Mucosa of rectum (tissue), 2 donors: ENCODE results near the gene CLDN20.

ENCODE experiments used
- H3K27ac ChIP-seq, 2 donors: one replicate each; pipeline ENCODE4 v1.7.0; 2013; ENCODE audit warnings: inconsistent platforms in 2 of 2, low read depth in 2 of 2, low read length in 2 of 2
- H3K27me3 ChIP-seq, 2 donors: one replicate each; pipeline ENCODE4 v1.7.0; 2013; ENCODE audit warnings: low read length in 2 of 2; ENCODE audit not compliant: control insufficient read depth in 2 of 2, insufficient read depth in 2 of 2
- H3K36me3 ChIP-seq, 2 donors: one replicate each; pipeline ENCODE4 v1.7.0; 2013; ENCODE audit warnings: low read length in 2 of 2; ENCODE audit not compliant: control insufficient read depth in 2 of 2, insufficient read depth in 2 of 2
- H3K4me1 ChIP-seq, 2 donors: one replicate each; pipeline ENCODE4 v1.7.0; 2013; ENCODE audit warnings: low read length in 2 of 2, mild to moderate bottlenecking in 1 of 2; ENCODE audit not compliant: control insufficient read depth in 2 of 2, insufficient read depth in 2 of 2
- H3K4me3 ChIP-seq, 2 donors: one replicate each; pipeline ENCODE4 v1.7.0; 2013; ENCODE audit warnings: low read length in 2 of 2
- H3K9ac ChIP-seq, 2 donors: one replicate each; pipeline ENCODE4 v1.7.0; 2013; ENCODE audit warnings: low read length in 2 of 2, low read depth in 1 of 2, mild to moderate bottlenecking in 1 of 2
- H3K9me3 ChIP-seq, 2 donors: one replicate each; pipeline ENCODE4 v1.7.0; 2013; ENCODE audit warnings: low read length in 2 of 2; ENCODE audit not compliant: control insufficient read depth in 2 of 2
- donor health status: healthy.
- donor health status: Normal muscosa, but diverticular disease.

The CLDN20 gene

DNA sequence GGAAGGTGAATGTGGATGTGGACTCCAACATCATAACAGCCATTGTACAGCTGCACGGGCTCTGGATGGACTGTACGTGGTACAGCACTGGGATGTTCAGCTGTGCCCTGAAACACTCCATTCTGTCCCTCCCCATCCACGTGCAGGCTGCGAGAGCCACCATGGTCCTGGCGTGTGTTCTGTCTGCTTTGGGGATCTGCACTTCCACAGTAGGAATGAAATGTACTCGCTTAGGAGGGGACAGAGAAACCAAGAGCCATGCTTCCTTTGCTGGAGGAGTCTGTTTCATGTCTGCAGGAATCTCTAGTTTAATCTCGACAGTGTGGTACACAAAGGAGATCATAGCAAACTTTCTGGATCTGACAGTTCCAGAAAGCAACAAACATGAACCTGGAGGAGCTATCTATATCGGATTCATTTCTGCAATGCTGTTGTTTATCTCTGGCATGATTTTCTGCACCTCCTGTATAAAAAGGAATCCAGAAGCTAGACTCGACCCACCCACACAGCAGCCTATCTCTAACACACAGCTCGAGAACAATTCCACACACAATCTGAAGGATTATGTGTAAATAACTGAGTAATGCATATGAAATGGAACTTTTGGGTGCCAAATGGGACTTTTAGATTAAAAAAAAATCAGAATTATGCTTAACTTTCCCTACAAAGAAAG lies 12.1 kb downstream of the CLDN20 start:
- Histone ChIP-seq H3K36me3 (peaks cover 9 to 11% of the 10 kb centered on the region in 2 donors), H3K9ac (no peak overlapping the region), H3K27me3 (no peaks in the 10 kb centered on the region), H3K9me3 (no peaks in the 10 kb centered on the region), H3K27ac (peak overlapping the region in 1 of 2 donors; percentile 29), H3K4me3 (no peak overlapping the region), H3K4me1 (peaks cover 0 to 7% of the 10 kb centered on the region in 2 donors)

DNA sequence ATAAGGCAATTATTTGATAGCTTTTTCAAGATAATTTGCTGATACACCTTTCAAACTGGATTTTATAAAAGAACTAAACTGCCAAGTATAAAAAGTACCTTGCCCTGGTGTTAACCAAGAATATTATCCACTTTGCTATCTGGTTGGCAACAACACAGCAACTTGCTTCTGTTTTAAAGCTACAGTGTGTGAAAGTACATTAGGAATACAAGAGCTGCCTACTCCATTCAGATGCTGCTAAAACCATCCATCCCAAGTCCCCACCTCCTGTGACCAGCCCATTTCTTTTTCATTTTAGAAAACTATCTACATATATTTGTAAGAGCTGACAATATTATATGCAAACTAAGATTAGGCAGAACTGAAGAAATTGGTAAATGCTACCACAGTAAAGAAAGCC lies 12.8 kb downstream of the CLDN20 start:
- Histone ChIP-seq H3K36me3 (peaks cover 9 to 11% of the 10 kb centered on the region in 2 donors), H3K4me3 (no peak overlapping the region), H3K4me1 (peaks cover 0 to 7% of the 10 kb centered on the region in 2 donors), H3K27ac (no peak overlapping the region), H3K27me3 (no peaks in the 10 kb centered on the region), H3K9ac (no peak overlapping the region), H3K9me3 (no peaks in the 10 kb centered on the region)

DNA sequence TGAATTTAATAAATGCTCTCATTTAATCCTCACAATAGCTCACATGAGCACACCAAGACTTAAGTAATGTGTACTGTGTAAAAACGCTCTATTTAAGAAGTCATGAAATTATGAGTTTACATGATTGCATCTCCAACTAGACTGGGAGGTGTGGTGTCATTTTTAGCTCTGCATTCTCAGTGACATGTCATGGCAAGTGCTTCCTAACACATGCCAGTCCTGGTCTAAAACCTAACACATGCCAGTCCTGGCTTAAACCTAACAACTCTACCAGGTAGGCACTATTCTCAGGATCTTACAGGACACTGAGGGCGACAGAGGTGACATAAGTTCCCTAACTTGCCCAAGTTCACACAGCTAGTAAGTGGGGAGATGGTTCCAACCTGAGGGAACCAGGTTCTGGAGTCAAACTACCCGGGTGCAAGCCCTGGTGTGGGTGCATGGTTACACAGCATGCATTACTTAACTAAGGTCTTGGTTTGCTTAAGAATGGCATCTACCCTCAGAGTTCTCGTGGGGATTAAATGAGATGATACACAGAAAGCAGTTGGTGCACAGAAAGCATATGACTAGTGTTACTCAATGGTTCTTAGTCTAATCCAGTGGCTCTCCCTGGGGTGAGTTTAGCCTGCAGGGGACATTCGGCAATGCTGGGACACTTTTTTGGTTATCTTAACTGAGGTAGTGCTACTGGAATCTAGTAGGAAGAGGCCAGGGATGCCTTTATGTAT lies 14.7 kb downstream of the CLDN20 start:
- peaks cover 0 to 4% of the 10 kb centered on the region in 2 donors for H3K4me1 ChIP-seq
- H3K27ac ChIP-seq, result no peak overlapping the region
- H3K27me3 ChIP-seq, result no peaks in the 10 kb centered on the region
- no peaks in the 10 kb centered on the region for H3K9me3 ChIP-seq
- H3K4me3 ChIP-seq, result no peak overlapping the region
- no peak overlapping the region for H3K9ac ChIP-seq
- peaks cover 9 to 11% of the 10 kb centered on the region in 2 donors for H3K36me3 ChIP-seq

DNA sequence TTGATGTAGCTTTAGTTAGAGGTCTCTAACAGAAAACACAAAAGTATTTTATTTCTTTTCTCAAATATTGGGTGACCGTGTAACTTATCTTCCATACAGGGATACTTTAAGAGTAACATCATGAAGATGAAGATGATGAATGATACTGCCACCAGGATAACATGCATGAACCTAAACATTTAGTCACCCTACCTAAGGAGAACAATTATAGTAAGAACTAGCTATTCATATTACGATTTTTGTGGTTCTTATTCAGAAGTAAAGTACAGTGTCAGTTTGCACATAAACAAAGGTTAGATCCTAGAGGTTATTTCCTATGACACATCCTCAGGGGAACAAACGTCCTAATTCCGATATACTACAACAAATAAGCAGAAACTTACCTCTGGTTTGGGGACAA lies 21.0 kb downstream of the CLDN20 start:
- H3K4me3 ChIP-seq, result no peak overlapping the region
- H3K9ac ChIP-seq, result no peak overlapping the region
- no peak overlapping the region for H3K27ac ChIP-seq
- H3K36me3 ChIP-seq, result peaks cover 20 to 24% of the 10 kb centered on the region in 2 donors
- H3K27me3 ChIP-seq, result no peaks in the 10 kb centered on the region
- no peaks in the 10 kb centered on the region for H3K4me1 ChIP-seq
- H3K9me3 ChIP-seq, result no peaks in the 10 kb centered on the region

DNA sequence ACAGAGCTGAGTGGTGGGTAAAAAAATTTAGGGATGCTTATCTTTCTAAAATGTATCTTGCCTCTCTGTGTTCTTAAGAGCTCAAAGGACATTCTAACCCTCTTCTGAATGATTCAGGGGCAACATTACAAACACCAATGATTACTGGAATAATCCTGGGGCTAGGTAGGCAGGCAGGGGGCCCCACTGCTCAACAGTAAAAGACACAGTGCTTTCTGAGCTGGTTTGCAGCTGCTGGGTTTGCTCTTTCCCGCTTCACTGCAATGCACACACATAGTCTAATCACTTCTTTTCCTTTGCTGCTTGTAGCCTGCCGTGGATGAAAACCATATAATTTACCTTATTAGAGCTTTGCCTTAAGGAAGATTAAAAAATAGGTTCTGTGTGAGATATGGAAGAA lies 23.9 kb downstream of the CLDN20 start:
- Histone ChIP-seq H3K9ac (no peak overlapping the region), H3K27ac (no peak overlapping the region), H3K4me3 (no peak overlapping the region), H3K36me3 (peaks cover 16 to 29% of the 10 kb centered on the region in 2 donors), H3K4me1 (no peaks in the 10 kb centered on the region), H3K9me3 (no peaks in the 10 kb centered on the region), H3K27me3 (no peaks in the 10 kb centered on the region)

DNA sequence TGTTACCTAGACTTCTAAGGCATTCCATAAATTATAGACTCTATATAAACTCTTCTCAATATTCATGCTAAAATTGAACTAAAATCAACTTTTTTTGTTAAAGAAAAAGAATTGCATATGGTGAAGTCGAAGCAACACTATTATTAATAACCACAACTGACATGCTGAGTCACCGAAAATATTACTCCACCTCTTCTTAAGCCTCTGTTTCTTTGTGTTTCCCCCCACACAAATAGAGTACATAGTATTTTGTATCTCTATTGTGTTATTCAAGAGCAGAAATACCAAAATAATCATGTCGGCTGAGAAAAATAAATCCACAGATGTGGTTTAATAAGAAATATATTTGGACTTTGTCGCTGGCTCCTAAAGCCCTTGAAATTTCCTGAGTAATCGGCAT lies 26.7 kb downstream of the CLDN20 start:
- Histone ChIP-seq H3K9ac (no peak overlapping the region), H3K4me1 (no peaks in the 10 kb centered on the region), H3K9me3 (no peaks in the 10 kb centered on the region), H3K27ac (no peak overlapping the region), H3K36me3 (peaks cover 12 to 19% of the 10 kb centered on the region in 2 donors), H3K4me3 (no peak overlapping the region), H3K27me3 (no peaks in the 10 kb centered on the region)

DNA sequence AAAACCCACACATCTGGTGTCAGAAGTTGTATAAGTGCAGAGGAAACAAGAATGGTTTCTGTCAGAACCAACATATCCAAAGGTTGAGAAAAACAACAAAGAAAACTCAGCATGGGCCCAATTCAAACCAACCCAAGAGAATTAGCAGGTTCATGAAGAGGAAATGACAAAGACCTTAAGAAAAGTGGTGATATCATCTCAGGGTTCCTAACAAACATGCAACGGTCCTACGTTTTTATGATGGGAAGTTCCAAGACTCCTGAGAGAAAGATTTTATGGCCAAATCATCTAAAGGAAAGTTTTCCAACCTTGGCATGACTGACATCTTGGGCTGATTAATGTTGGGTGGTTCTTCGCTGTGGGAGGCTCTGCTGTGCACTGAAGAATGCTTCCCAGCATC lies 27.5 kb downstream of the CLDN20 start:
- no peaks in the 10 kb centered on the region for H3K4me1 ChIP-seq
- H3K36me3 ChIP-seq, result peaks cover 17 to 25% of the 10 kb centered on the region in 2 donors
- no peak overlapping the region for H3K27ac ChIP-seq
- H3K9ac ChIP-seq, result no peak overlapping the region
- no peaks in the 10 kb centered on the region for H3K9me3 ChIP-seq
- no peak overlapping the region for H3K4me3 ChIP-seq
- no peaks in the 10 kb centered on the region for H3K27me3 ChIP-seq

DNA sequence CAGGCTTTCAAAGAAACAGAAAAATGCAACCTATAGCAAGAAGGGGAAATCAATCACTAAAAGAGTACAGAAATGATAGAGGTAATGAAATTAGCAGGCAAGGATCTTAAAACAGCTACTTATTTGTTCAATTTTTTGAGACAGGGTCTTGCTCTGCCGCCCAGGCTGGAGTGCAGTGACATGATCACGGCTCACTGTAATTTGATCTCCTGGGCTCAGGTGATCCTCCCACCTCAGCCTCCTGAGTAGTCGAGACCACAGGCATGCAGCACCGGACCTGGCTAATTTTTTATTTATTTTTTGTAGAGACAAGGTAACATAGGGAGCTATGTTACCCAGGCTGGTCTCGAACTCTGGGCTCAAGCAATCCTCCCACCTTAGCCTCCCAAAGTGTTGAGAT lies 28.9 kb downstream of the CLDN20 start:
- H3K36me3 ChIP-seq, result peaks cover 19 to 29% of the 10 kb centered on the region in 2 donors

DNA sequence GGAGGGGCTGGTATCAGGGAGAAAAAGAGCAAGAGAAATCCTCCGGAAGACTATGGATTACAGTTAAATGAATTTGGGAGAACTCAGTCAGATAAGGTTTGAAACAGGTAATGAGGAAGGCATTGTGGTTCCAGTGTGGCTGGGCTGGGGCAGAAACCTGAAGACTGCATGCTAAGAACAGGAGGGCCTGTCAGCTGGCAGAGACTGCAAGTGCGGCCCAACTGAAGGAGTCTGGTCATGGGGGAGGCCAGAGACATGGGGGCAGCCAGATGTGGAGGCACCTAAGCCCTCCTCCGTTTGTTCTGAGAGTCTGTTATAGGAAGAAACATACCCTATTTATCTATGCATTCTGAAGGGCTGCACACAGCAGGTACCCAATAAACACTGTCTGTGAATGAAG lies 33.9 kb downstream of the CLDN20 start:
- Histone ChIP-seq H3K4me3 (no peak overlapping the region), H3K27me3 (no peaks in the 10 kb centered on the region), H3K9ac (no peak overlapping the region), H3K4me1 (no peaks in the 10 kb centered on the region), H3K27ac (no peak overlapping the region), H3K36me3 (peaks cover 19% of the 10 kb centered on the region in 2 donors), H3K9me3 (no peaks in the 10 kb centered on the region)

More for the DNA sequence above, 28.9 kb downstream of the CLDN20 start:
- no peaks in the 10 kb centered on the region for H3K4me1 ChIP-seq
- no peak overlapping the region for H3K4me3 ChIP-seq
- H3K9ac ChIP-seq, result no peak overlapping the region
- no peaks in the 10 kb centered on the region for H3K27me3 ChIP-seq
- H3K9me3 ChIP-seq, result no peaks in the 10 kb centered on the region
- no peak overlapping the region for H3K27ac ChIP-seq

DNA sequence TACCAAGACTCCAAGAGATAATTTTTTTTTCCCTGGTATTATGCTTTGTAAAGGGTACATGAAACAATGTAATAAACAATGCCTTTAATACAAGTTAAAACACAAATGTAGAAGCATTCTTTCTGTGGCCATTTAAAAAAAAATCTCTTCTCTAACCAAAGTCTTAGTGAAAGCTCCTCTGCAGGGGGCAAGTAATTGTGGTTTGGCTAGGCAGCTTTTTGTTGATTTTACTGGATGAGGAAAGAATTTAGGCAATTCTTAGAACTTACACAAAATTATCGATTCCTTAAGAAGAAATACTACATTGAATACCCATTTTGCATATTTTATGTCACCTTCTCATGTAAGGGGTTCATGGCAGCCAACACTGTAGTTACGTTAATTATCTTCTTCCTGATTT lies 38.1 kb downstream of the CLDN20 start:
- Histone ChIP-seq H3K27ac (no peak overlapping the region), H3K9ac (no peak overlapping the region), H3K4me3 (no peak overlapping the region), H3K36me3 (peaks cover 10 to 14% of the 10 kb centered on the region in 2 donors), H3K9me3 (no peaks in the 10 kb centered on the region), H3K27me3 (no peaks in the 10 kb centered on the region), H3K4me1 (no peaks in the 10 kb centered on the region)
